Memory B cell (primary cell): Measurements from ENCODE around the gene KAT6B.

Experiments used
- ATAC-seq: fragments of 150-1000 bp; cut with Tn5 transposase; 2 replicates; pipeline ENCODE4 v1.10.0; 2021; ENCODE audit warnings: low read depth, mild to moderate bottlenecking, moderate library complexity
- DNase-seq, 2 donors: peaks; one replicate each; pipeline ENCODE4 v3.0.0; 2022; ENCODE audit warnings: low spot score in 2 of 2
- H3K27ac Mint-ChIP-seq: one replicate; pipeline ENCODE4 v1.8.0; 2022; ENCODE audit warnings: mild to moderate bottlenecking, moderate library complexity, mixed read lengths
- H3K27me3 Mint-ChIP-seq: one replicate; pipeline ENCODE4 v1.8.0; 2022; ENCODE audit warnings: mixed read lengths
- H3K36me3 Mint-ChIP-seq: one replicate; pipeline ENCODE4 v1.8.0; 2022; ENCODE audit warnings: mild to moderate bottlenecking, mixed read lengths
- H3K4me1 Mint-ChIP-seq: one replicate; pipeline ENCODE4 v1.8.0; 2022; ENCODE audit warnings: mixed read lengths
- H3K4me3 Mint-ChIP-seq: one replicate; pipeline ENCODE4 v1.8.0; 2022; ENCODE audit warnings: mild to moderate bottlenecking, moderate library complexity, mixed read lengths
- H3K9me3 Mint-ChIP-seq: one replicate; pipeline ENCODE4 v1.8.0; 2022; ENCODE audit warnings: mixed read lengths

Gene KAT6B

DNA sequence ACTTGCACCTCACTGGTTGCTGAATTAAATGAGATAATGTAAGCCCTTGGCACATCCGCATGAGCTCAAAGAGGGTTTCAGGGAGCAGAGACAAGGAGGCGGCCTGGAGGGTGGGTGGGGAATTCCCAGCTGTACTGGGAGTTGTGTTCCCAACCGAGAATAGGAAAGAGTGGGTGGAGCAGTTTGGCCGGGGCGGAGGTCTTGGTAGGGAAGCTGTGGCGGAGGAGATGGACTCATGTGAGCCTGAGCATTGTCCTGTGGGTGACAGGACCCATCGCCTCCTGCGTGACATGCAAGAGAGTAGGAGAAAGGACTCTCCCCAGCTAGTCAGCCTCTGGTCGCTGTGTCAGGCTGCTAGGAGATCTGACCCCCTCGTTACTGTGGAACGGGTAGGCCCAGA is 244.1 kb downstream of the KAT6B start:
- Mint-ChIP-seq H3K4me1 (no peaks in the 10 kb centered on the region), H3K27ac (no peak overlapping the region), H3K27me3 (peaks cover 1% of the 10 kb centered on the region), H3K4me3 (no peak overlapping the region), H3K9me3 (no peaks in the 10 kb centered on the region), H3K36me3 (no peaks in the 10 kb centered on the region)
- no peak for ATAC-seq
- DNase-seq, result no peak

DNA sequence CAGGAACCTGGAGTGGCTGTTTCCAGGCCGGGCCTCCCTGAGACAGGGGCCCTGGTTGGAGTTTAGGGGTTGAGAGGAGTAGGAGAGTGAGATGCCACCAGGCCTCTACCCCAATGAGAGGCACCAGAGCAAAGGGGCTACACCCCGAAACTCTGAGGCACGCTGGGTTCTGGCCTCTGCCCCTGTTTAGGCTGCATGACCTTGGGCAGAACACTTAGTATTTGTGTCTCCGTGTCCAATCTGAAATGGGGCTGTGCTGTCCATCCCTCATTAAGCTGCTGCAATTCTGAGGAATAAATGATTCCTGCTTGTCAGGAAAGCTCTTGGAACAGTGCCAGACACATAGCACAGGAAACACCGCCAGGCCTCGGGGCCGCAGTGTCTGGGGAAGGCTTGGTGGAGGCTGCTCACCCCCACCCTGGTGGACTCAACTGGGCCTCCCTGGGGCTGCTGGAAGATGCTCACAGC is 244.6 kb downstream of the KAT6B start:
- no peaks in the 10 kb centered on the region for H3K4me1 Mint-ChIP-seq
- ATAC-seq, result no peak
- H3K27me3 Mint-ChIP-seq, result peaks cover 1% of the 10 kb centered on the region
- H3K36me3 Mint-ChIP-seq, result no peaks in the 10 kb centered on the region
- no peak for DNase-seq
- H3K9me3 Mint-ChIP-seq, result no peaks in the 10 kb centered on the region
- H3K27ac Mint-ChIP-seq, result no peak overlapping the region
- no peak overlapping the region for H3K4me3 Mint-ChIP-seq

GRCh38 chr10:75071756-75072155 is 245.4 kb downstream of the KAT6B start:
- no peaks in the 10 kb centered on the region for H3K9me3 Mint-ChIP-seq
- no peak overlapping the region for H3K27ac Mint-ChIP-seq

DNA sequence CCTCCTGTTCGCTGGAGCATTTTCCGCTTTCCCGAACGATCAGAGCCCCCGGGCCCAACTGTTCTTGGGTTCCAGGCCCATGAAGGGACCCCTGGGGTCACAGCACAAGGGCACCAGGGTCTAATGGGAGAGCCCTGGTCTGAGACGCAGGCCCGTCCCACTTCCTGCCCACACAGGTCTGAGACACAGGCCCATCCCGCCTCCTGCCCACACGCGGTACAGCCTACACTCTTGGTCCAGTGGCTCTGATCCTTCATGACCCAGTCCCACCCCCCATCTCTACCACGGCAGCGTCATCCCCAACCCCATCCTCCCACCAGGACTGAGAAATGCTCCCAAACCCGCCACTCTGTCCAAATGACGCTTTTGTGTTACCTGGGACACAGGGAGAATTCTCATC is 246.3 kb downstream of the KAT6B start:
- Mint-ChIP-seq H3K9me3 (no peaks in the 10 kb centered on the region), H3K4me3 (no peak overlapping the region), H3K4me1 (no peaks in the 10 kb centered on the region), H3K36me3 (no peaks in the 10 kb centered on the region), H3K27me3 (peaks cover 1% of the 10 kb centered on the region), H3K27ac (no peak overlapping the region)
- DNase-seq (no peak), ATAC-seq (no peak)

More at GRCh38 chr10:75071756-75072155, 245.4 kb downstream of the KAT6B start:
- peaks cover 1% of the 10 kb centered on the region for H3K27me3 Mint-ChIP-seq
- DNase-seq, result no peak
- no peaks in the 10 kb centered on the region for H3K4me1 Mint-ChIP-seq
- H3K36me3 Mint-ChIP-seq, result no peaks in the 10 kb centered on the region
- no peak overlapping the region for H3K4me3 Mint-ChIP-seq
- no peak for ATAC-seq

DNA sequence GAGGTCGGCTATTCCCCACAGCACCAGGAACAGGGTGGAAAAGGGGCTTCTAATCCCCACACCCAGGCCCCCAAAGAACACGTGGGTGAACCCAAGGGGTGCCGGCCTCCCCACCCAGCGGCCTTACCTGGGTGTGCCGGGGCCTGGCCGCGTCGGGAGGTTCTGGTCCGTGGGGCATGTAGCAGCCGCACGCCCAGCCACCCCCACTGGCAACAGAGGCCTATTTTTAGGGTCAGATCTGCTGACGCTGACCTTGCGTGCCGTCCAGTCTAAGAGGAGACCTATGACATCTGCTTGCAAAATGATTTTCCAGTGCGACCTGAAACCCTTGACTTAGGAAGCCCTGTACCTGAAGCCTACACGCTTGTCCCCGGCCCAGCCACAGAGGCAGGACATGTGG is 247.0 kb downstream of the KAT6B start:
- Mint-ChIP-seq H3K27ac (no peak overlapping the region), H3K9me3 (no peaks in the 10 kb centered on the region), H3K27me3 (peaks cover under 1% of the 10 kb centered on the region), H3K4me3 (no peak overlapping the region), H3K4me1 (no peaks in the 10 kb centered on the region), H3K36me3 (no peaks in the 10 kb centered on the region)
- DNase-seq (no peak), ATAC-seq (no peak)

DNA sequence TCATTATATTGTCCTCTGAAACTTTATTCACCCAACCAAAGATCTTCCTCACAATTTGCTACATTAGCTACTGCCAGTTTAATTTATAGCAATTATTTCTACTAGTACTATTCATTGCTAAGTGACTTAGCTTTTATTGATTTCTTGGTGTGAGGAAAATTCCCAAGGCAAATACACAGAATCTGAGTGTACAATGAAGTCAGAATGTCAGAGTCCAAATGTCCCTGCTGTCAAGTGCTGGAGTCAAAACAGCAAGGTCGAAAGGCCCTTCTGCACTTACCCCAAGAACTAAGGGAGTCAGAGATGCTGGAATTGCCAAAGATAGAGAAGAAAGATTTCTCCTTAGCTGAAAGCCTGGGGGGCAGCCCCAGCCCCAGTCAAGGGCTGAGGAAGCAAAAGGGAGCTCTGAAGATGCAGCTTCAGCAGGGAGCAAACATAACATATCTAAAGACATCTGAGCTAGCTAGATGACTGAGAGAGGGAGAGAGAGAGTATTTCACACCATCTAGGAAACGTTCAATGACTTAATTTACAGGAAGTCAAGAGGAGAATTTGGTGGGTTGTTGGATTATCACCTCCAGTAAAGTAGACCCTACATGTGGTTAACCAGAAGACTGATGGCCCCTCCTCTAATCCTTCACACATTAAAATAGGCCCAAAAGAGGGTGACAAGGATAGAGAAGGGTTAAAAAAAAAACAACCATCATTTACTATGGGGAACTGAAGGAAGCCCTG is 248.5 kb downstream of the KAT6B start:
- Mint-ChIP-seq H3K9me3 (no peaks in the 10 kb centered on the region), H3K4me1 (no peaks in the 10 kb centered on the region), H3K27me3 (peaks cover 1% of the 10 kb centered on the region), H3K27ac (no peak overlapping the region), H3K4me3 (no peak overlapping the region), H3K36me3 (no peaks in the 10 kb centered on the region)
- DNase-seq (no peak), ATAC-seq (no peak)

DNA sequence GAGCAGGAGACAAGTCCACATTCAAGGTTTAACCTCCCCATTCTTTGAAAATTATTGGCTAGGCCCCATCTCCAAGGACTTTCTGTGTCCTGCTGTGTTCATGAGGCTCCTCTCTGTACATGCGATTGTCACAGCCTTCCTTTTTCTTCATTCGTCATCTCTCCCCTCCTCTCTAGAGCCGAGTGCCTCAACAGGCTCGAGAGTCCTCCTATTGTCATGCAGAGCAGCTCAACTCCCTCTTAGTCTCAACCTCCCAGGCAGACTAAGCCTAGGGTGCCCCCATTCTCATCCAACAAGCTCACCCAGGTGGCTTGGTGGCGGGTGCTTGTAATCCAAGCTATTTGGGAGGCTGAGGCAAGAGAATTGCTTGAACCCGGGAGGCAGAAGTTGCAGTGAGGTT is 249.9 kb downstream of the KAT6B start:
- Mint-ChIP-seq H3K4me3 (no peak overlapping the region), H3K9me3 (peaks cover 2% of the 10 kb centered on the region), H3K27me3 (peaks cover 1% of the 10 kb centered on the region), H3K27ac (no peak overlapping the region), H3K36me3 (no peaks in the 10 kb centered on the region), H3K4me1 (no peaks in the 10 kb centered on the region)
- ATAC-seq, result no peak
- DNase-seq, result no peak

DNA sequence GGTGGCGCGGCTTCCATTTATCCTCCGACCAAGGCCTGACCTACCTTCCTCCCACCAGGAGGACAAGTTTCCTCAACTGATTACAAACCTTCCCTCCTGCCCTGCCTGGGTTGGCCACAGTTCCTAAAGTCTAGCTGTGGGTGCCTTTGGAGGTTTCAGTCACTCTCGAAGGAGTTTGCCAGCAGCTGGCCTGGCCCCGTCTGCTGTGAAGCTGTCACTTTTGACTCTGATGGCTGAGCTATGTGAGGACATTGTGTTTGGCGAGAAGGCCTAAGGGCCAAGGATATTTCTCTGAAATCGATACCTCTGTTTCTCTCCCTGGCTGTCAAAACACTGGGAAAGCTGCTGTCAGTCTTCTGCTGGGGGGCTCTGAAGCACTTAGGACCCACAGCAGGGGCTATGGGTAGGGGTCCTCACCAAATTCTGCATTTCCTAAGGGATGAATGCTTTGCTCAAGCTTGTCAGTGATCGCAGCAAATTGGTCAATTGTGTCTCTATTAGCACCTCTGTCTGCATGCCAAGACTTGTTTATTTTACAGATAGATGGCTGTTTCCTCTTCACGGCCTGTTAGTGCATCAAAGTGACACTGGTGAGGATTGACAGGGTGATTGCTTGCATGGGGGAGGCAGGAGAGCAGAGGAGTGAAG is 253.2 kb downstream of the KAT6B start:
- ATAC-seq, result no peak
- Mint-ChIP-seq H3K9me3 (peaks cover 7% of the 10 kb centered on the region), H3K36me3 (no peaks in the 10 kb centered on the region), H3K27me3 (peaks cover 1% of the 10 kb centered on the region), H3K4me3 (no peak overlapping the region), H3K27ac (no peak overlapping the region), H3K4me1 (no peaks in the 10 kb centered on the region)
- no peak for DNase-seq

DNA sequence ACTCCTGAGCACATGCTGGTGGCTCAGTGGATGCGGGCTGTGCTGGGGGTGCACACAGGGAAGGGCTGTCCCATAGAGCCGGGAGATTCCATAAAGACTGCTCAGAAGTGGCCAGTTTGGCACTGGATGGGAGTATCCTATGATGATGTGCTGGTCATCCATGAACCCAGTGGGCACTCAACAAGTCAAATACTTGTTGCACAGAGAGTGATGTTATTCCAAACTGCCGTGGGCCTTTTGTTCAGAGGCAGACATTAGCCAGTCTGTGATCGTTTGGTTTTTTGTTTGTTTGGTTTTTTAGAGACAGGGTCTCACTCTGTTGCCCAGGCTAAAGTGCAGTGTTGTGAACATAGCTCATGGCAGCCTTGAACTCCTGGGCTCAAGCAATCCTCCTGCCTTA is 254.2 kb downstream of the KAT6B start:
- Mint-ChIP-seq H3K4me3 (no peak overlapping the region), H3K4me1 (no peaks in the 10 kb centered on the region), H3K36me3 (no peaks in the 10 kb centered on the region)

GRCh38 chr10:75081379-75081778 is 255.0 kb downstream of the KAT6B start:
- Mint-ChIP-seq H3K27ac (no peak overlapping the region), H3K36me3 (no peaks in the 10 kb centered on the region), H3K9me3 (peaks cover 7% of the 10 kb centered on the region), H3K4me1 (no peaks in the 10 kb centered on the region), H3K4me3 (no peak overlapping the region), H3K27me3 (peaks cover 1% of the 10 kb centered on the region)
- ATAC-seq (no peak), DNase-seq (no peak)

More for the DNA sequence above, 254.2 kb downstream of the KAT6B start:
- Mint-ChIP-seq H3K27ac (no peak overlapping the region), H3K9me3 (peaks cover 7% of the 10 kb centered on the region), H3K27me3 (peaks cover 1% of the 10 kb centered on the region)
- ATAC-seq, result no peak
- no peak for DNase-seq
